ELF-1 (cell line): ENCODE results near the gene ELL.
"Not testable (repeated sequence)": the region's sequence is repeated elsewhere in the genome, so short reads cannot be mapped to it uniquely, and the experiment has no call there.

Experiments
- DNase-seq: peaks from one replicate; pipeline ENCODE4 v3.0.0-alpha.2; 2016; ENCODE audit warnings: low read depth, low spot score

Gene ELL

GRCh38 chr19:18521692-18522123 lies at the start of gene ELL:
ELL (minus strand) TSS chr19:18522070; CDS start chr19:18522055, 15 bp downstream.
- no peak for DNase-seq

GRCh38 chr19:18568367-18568766 lies 46.5 kb upstream of the ELL start:
- no peak for DNase-seq

GRCh38 chr19:18566953-18567352 lies 45.1 kb upstream of the ELL start:
- DNase-seq, result no peak

GRCh38 chr19:18562086-18562485 lies 40.2 kb upstream of the ELL start:
- no peak for DNase-seq

- no peak for DNase-seq
Observed at GRCh38 chr19:18559685-18560084, 37.8 kb upstream of the ELL start.

GRCh38 chr19:18558604-18559003 lies 36.7 kb upstream of the ELL start:
- no peak for DNase-seq

GRCh38 chr19:18558202-18558555 lies 36.3 kb upstream of the ELL start:
- no peak for DNase-seq

- DNase-seq, result peak; percentile 92
Observed at GRCh38 chr19:18557411-18558201, 35.7 kb upstream of the ELL start, which contains the start of gene KXD1. KXD1 (plus strand) TSS chr19:18557870; CDS start chr19:18562057, 4,187 bp downstream.

- no peak for DNase-seq
Observed at GRCh38 chr19:18551631-18552030, 29.8 kb upstream of the ELL start.

GRCh38 chr19:18543814-18544475 lies 22.1 kb upstream of the ELL start:
- peak; percentile 86 for DNase-seq

GRCh38 chr19:18542941-18543813 lies 21.3 kb upstream of the ELL start, which contains the start of gene FKBP8:
FKBP8 (minus strand) TSS chr19:18543573; CDS start chr19:18541970, 1,603 bp downstream.
- peak; percentile 86 for DNase-seq

GRCh38 chr19:18541992-18542940 lies 20.4 kb upstream of the ELL start:
- no peak for DNase-seq

GRCh38 chr19:18541258-18541991 lies 19.6 kb upstream of the ELL start:
- no peak for DNase-seq

GRCh38 chr19:18540200-18540599 lies 18.3 kb upstream of the ELL start:
- not testable (repeated sequence) for DNase-seq

GRCh38 chr19:18539372-18539771 lies 17.5 kb upstream of the ELL start:
- DNase-seq, result no peak

GRCh38 chr19:18538115-18538514 lies 16.2 kb upstream of the ELL start:
- no peak for DNase-seq

GRCh38 chr19:18537431-18537830 lies 15.6 kb upstream of the ELL start:
- no peak for DNase-seq

GRCh38 chr19:18536475-18536874 lies 14.6 kb upstream of the ELL start:
- DNase-seq, result no peak

- DNase-seq, result no peak
Observed at GRCh38 chr19:18533058-18533457, 11.2 kb upstream of the ELL start.
